ENCODE measurements around the gene TOMM40. TPM values are rescaled to one million over a fixed set of nuclear protein-coding genes. Genes with fewer than 3 reads are reported as not detected.

The TOMM40 gene
- total and polyA plus RNA-seq, 5 donors from 2014 or later = 22.8 to 27.8 (median 25.7) TPM

- H3K4me1 Mint-ChIP-seq = peaks cover 0 to 46% (median 26%) of the 10 kb centered on the region in 4 donors
- peak overlapping the region; percentile 72 to 94 (median 88) for H3K4me3 Mint-ChIP-seq
- H3K4me1 ChIP-seq (ENCODE audit: control insufficient read depth, insufficient read depth, low read length, poor library complexity, severe bottlenecking) = peaks cover 19% of the 10 kb centered on the region
- H3K27me3 Mint-ChIP-seq = peaks cover 6% of the 10 kb centered on the region
- H3K9me3 Mint-ChIP-seq = peaks cover 0 to 2% (median 0%) of the 10 kb centered on the region in 7 donors
- no peak overlapping the region for H3K4me3 ChIP-seq (ENCODE audit: low read depth, low read length)
- H3K27ac Mint-ChIP-seq = peak overlapping the region in 2 of 3 donors; percentile 89 to 92
- no peaks in the 10 kb centered on the region for H3K27me3 ChIP-seq (ENCODE audit: control insufficient read depth, insufficient read depth, low read length)
- no peaks in the 10 kb centered on the region for H3K9me3 ChIP-seq (ENCODE audit: control insufficient read depth in 2 of 2, low read length in 2 of 2)
- H3K36me3 ChIP-seq (ENCODE audit: control insufficient read depth, insufficient read depth, low read length) = peaks cover 41% of the 10 kb centered on the region
- ATAC-seq (ENCODE audit: low read depth in 2 of 2) = no peak
- no peak overlapping the region for H3K27ac ChIP-seq (ENCODE audit: insufficient read depth, low read length, poor library complexity, severe bottlenecking)
- H3K36me3 Mint-ChIP-seq = peaks cover 28% of the 10 kb centered on the region
- DNase-seq = no peak
Measured at GRCh38 chr19:44892932-44893331, 1.9 kb downstream of the TOMM40 start.

GRCh38 chr19:44893332-44894051 is 2.4 kb downstream of the TOMM40 start:
- Mint-ChIP-seq H3K4me1 (peaks cover 0 to 44% (median 26%) of the 10 kb centered on the region in 4 donors), H3K27ac (no peak overlapping the region), H3K27me3 (peaks cover 5% of the 10 kb centered on the region), H3K9me3 (peaks cover 0 to 2% (median 0%) of the 10 kb centered on the region in 7 donors), H3K4me3 (peak overlapping the region; percentile 72 to 93 (median 86)), H3K36me3 (peaks cover 31% of the 10 kb centered on the region)
- Histone ChIP-seq H3K27ac (ENCODE audit: insufficient read depth, low read length, poor library complexity, severe bottlenecking) (no peak overlapping the region), H3K4me1 (ENCODE audit: control insufficient read depth, insufficient read depth, low read length, poor library complexity, severe bottlenecking) (peaks cover 19% of the 10 kb centered on the region), H3K36me3 (ENCODE audit: control insufficient read depth, insufficient read depth, low read length) (peaks cover 46% of the 10 kb centered on the region), H3K27me3 (ENCODE audit: control insufficient read depth, insufficient read depth, low read length) (no peaks in the 10 kb centered on the region), H3K4me3 (ENCODE audit: low read depth, low read length) (no peak overlapping the region), H3K9me3 (ENCODE audit: control insufficient read depth in 2 of 2, low read length in 2 of 2) (no peaks in the 10 kb centered on the region)
- DNase-seq = no peak
- no peak for ATAC-seq (ENCODE audit: low read depth in 2 of 2)

DNA sequence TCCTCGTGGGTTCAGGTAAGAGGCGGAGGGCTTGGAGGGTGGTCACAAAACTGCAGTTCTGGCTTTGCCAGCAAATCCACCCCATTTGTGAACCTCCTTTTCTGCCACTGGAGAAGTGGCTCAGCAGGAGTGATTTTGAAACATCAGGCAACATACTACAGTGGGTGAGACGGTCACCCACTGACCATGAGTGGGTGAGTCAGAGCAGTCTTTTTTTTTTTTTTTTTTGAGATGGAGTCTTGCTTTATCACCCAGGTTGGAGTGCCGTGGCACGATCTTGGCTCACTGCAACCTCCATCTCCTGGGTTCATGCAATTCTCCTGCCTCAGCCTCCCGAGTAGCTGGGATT is 3.0 kb downstream of the TOMM40 start:
- peaks cover 0 to 42% (median 24%) of the 10 kb centered on the region in 4 donors for H3K4me1 Mint-ChIP-seq
- no peak overlapping the region for H3K27ac ChIP-seq (ENCODE audit: insufficient read depth, low read length, poor library complexity, severe bottlenecking)
- no peak for ATAC-seq (ENCODE audit: low read depth in 2 of 2)
- H3K36me3 ChIP-seq (ENCODE audit: control insufficient read depth, insufficient read depth, low read length) = peaks cover 46% of the 10 kb centered on the region
- H3K27me3 ChIP-seq (ENCODE audit: control insufficient read depth, insufficient read depth, low read length) = no peaks in the 10 kb centered on the region
- no peaks in the 10 kb centered on the region for H3K9me3 ChIP-seq (ENCODE audit: control insufficient read depth in 2 of 2, low read length in 2 of 2)
- H3K36me3 Mint-ChIP-seq = peaks cover 31% of the 10 kb centered on the region
- H3K27ac Mint-ChIP-seq = no peak overlapping the region
- no peak overlapping the region for H3K4me3 ChIP-seq (ENCODE audit: low read depth, low read length)
- H3K9me3 Mint-ChIP-seq = peaks cover 0 to 2% (median 0%) of the 10 kb centered on the region in 7 donors
- DNase-seq = no peak
- H3K27me3 Mint-ChIP-seq = peaks cover 5% of the 10 kb centered on the region
- H3K4me1 ChIP-seq (ENCODE audit: control insufficient read depth, insufficient read depth, low read length, poor library complexity, severe bottlenecking) = peaks cover 19% of the 10 kb centered on the region
- H3K4me3 Mint-ChIP-seq = peak overlapping the region in 2 of 4 donors; percentile 13 to 21

- Mint-ChIP-seq H3K36me3 (peaks cover 31% of the 10 kb centered on the region), H3K27me3 (peaks cover 5% of the 10 kb centered on the region), H3K4me3 (peak overlapping the region in 2 of 4 donors; percentile 45 to 87), H3K27ac (peak overlapping the region in 1 of 3 donors; percentile 38), H3K4me1 (peaks cover 0 to 40% (median 22%) of the 10 kb centered on the region in 4 donors), H3K9me3 (peaks cover 0 to 1% (median 0%) of the 10 kb centered on the region in 7 donors)
- Histone ChIP-seq H3K27me3 (ENCODE audit: control insufficient read depth, insufficient read depth, low read length) (no peaks in the 10 kb centered on the region), H3K9me3 (ENCODE audit: control insufficient read depth in 2 of 2, low read length in 2 of 2) (no peaks in the 10 kb centered on the region), H3K27ac (ENCODE audit: insufficient read depth, low read length, poor library complexity, severe bottlenecking) (no peak overlapping the region), H3K4me3 (ENCODE audit: low read depth, low read length) (no peak overlapping the region), H3K4me1 (ENCODE audit: control insufficient read depth, insufficient read depth, low read length, poor library complexity, severe bottlenecking) (peaks cover 13% of the 10 kb centered on the region), H3K36me3 (ENCODE audit: control insufficient read depth, insufficient read depth, low read length) (peaks cover 46% of the 10 kb centered on the region)
- DNase-seq = no peak
- no peak for ATAC-seq (ENCODE audit: low read depth in 2 of 2)
Measured at GRCh38 chr19:44894946-44895345, 3.9 kb downstream of the TOMM40 start.

GRCh38 chr19:44897835-44898234 is 6.8 kb downstream of the TOMM40 start:
- no peak for ATAC-seq (ENCODE audit: low read depth in 2 of 2)

DNA sequence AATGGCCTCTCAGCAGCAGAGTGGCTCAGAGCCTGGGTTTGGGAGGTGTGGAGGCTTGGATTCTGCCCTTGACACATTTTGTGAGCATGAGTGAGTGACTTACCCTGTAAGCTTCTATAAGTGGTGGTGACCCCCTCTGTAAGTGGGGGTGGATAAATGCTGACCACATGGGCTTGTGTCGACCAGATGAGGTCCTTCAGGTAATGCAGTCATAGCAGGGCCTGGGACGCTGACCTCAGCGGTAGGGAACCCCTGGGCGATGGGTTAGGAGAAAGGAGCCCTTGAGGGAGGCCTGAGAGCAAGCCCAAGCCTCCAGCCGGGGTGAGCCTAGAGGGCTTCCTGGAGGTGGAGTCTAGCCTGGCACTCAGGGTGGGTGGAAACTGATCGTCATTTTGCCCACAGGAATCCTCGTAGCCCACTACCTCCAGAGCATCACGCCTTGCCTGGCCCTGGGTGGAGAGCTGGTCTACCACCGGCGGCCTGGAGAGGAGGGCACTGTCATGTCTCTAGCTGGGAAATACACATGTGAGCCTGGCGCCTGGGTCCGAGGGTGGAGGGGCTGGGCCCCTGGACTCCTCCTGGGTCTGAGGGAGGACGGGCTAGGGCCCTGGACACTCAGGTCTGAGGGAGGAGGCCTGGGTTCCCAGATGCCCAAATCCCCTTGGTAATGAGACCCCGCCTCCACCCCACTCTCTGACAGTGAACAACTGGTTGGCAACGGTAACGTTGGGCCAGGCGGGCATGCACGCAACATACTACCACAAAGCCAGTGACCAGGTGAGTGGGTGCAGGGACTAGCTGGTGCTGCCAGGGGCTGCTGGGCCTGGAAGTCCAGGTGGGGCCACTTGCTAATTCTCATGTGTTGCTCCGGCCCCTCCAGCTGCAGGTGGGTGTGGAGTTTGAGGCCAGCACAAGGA is 9.5 kb downstream of the TOMM40 start:
- H3K4me1 Mint-ChIP-seq = peaks cover 0 to 10% (median 2%) of the 10 kb centered on the region in 4 donors
- peaks cover 10% of the 10 kb centered on the region for H3K27me3 Mint-ChIP-seq
- ATAC-seq (ENCODE audit: low read depth in 2 of 2) = no peak
- H3K4me1 ChIP-seq (ENCODE audit: control insufficient read depth, insufficient read depth, low read length, poor library complexity, severe bottlenecking) = no peaks in the 10 kb centered on the region
- no peak overlapping the region for H3K4me3 Mint-ChIP-seq
- peak overlapping the region in 1 of 3 donors; percentile 66 for H3K27ac Mint-ChIP-seq
- H3K27ac ChIP-seq (ENCODE audit: insufficient read depth, low read length, poor library complexity, severe bottlenecking) = no peak overlapping the region
- H3K9me3 Mint-ChIP-seq = no peaks in the 10 kb centered on the region
- DNase-seq = no peak
- no peaks in the 10 kb centered on the region for H3K9me3 ChIP-seq (ENCODE audit: control insufficient read depth in 2 of 2, low read length in 2 of 2)
- H3K4me3 ChIP-seq (ENCODE audit: low read depth, low read length) = no peak overlapping the region
- H3K36me3 Mint-ChIP-seq = peaks cover 14% of the 10 kb centered on the region
- no peaks in the 10 kb centered on the region for H3K27me3 ChIP-seq (ENCODE audit: control insufficient read depth, insufficient read depth, low read length)
- H3K36me3 ChIP-seq (ENCODE audit: control insufficient read depth, insufficient read depth, low read length) = peaks cover 44% of the 10 kb centered on the region

More at GRCh38 chr19:44897835-44898234, 6.8 kb downstream of the TOMM40 start:
- no peaks in the 10 kb centered on the region for H3K27me3 ChIP-seq (ENCODE audit: control insufficient read depth, insufficient read depth, low read length)
- H3K9me3 Mint-ChIP-seq = no peaks in the 10 kb centered on the region
- H3K4me3 ChIP-seq (ENCODE audit: low read depth, low read length) = no peak overlapping the region
- no peak for DNase-seq
- no peaks in the 10 kb centered on the region for H3K27me3 Mint-ChIP-seq
- H3K27ac ChIP-seq (ENCODE audit: insufficient read depth, low read length, poor library complexity, severe bottlenecking) = no peak overlapping the region
- H3K9me3 ChIP-seq (ENCODE audit: control insufficient read depth in 2 of 2, low read length in 2 of 2) = no peaks in the 10 kb centered on the region
- peaks cover 26% of the 10 kb centered on the region for H3K36me3 Mint-ChIP-seq
- no peak overlapping the region for H3K27ac Mint-ChIP-seq
- peaks cover 62% of the 10 kb centered on the region for H3K36me3 ChIP-seq (ENCODE audit: control insufficient read depth, insufficient read depth, low read length)
- H3K4me1 ChIP-seq (ENCODE audit: control insufficient read depth, insufficient read depth, low read length, poor library complexity, severe bottlenecking) = no peaks in the 10 kb centered on the region
- H3K4me3 Mint-ChIP-seq = peak overlapping the region in 1 of 4 donors; percentile 56
- peaks cover 0 to 22% (median 6%) of the 10 kb centered on the region in 4 donors for H3K4me1 Mint-ChIP-seq

GRCh38 chr19:44903216-44903601 is 12.2 kb downstream of the TOMM40 start:
- H3K27me3 Mint-ChIP-seq = peaks cover 26% of the 10 kb centered on the region
- ATAC-seq (ENCODE audit: low read depth in 2 of 2) (no peak), DNase-seq (no peak)
- no peak overlapping the region for H3K4me3 Mint-ChIP-seq
- H3K9me3 ChIP-seq (ENCODE audit: control insufficient read depth in 2 of 2, low read length in 2 of 2) = no peaks in the 10 kb centered on the region
- H3K27ac Mint-ChIP-seq = no peak overlapping the region
- H3K4me1 Mint-ChIP-seq = peaks cover 0 to 15% (median 3%) of the 10 kb centered on the region in 4 donors
- H3K4me3 ChIP-seq (ENCODE audit: low read depth, low read length) = no peak overlapping the region
- no peak overlapping the region for H3K27ac ChIP-seq (ENCODE audit: insufficient read depth, low read length, poor library complexity, severe bottlenecking)
- H3K9me3 Mint-ChIP-seq = no peaks in the 10 kb centered on the region
- H3K36me3 ChIP-seq (ENCODE audit: control insufficient read depth, insufficient read depth, low read length) = peaks cover 23% of the 10 kb centered on the region
- H3K27me3 ChIP-seq (ENCODE audit: control insufficient read depth, insufficient read depth, low read length) = no peaks in the 10 kb centered on the region
- peaks cover under 1% of the 10 kb centered on the region for H3K36me3 Mint-ChIP-seq
- peaks cover 3% of the 10 kb centered on the region for H3K4me1 ChIP-seq (ENCODE audit: control insufficient read depth, insufficient read depth, low read length, poor library complexity, severe bottlenecking)

All from CD4-positive, CD25-positive, alpha-beta regulatory T cell (primary cell).